Stimulated activated CD8-positive, alpha-beta memory T cell treated with anti-CD3 and anti-CD28 coated beads, Interleukin-4, amount 100 ng/mL, for 4 hours (primary cell): ENCODE data around the gene GPR155.
"Not testable (repeated sequence)": the region's sequence is repeated elsewhere in the genome, so short reads cannot be mapped to it uniquely, and the experiment has no call there.

Source experiments
- DNase-seq, 2 donors: peaks; one replicate each; pipeline ENCODE4 v3.0.0-alpha.2; 2020; ENCODE audit warnings: low read depth in 2 of 2, low spot score in 1 of 2

GPR155 gene

GRCh38 chr2:174491947-174492346 is 5.1 kb upstream of the GPR155 start:
- DNase-seq, result no peak

GRCh38 chr2:174490051-174490450 is 3.2 kb upstream of the GPR155 start:
- no peak for DNase-seq

- not testable (repeated sequence) for DNase-seq
Observed at GRCh38 chr2:174489520-174489919, 2.7 kb upstream of the GPR155 start.

- no peak for DNase-seq
Observed at GRCh38 chr2:174487820-174488162, 962 bp upstream of the GPR155 start.

- DNase-seq, result peak; percentile 91 to 98
Observed at GRCh38 chr2:174487108-174487819, 435 bp upstream of the GPR155 start.

- no peak for DNase-seq
Observed at GRCh38 chr2:174485788-174486562, 854 bp downstream of the GPR155 start.

- DNase-seq, result not testable (repeated sequence)
Observed at GRCh38 chr2:174485045-174485444, 1.8 kb downstream of the GPR155 start.

- no peak for DNase-seq
Observed at GRCh38 chr2:174484573-174484972, 2.3 kb downstream of the GPR155 start.

GRCh38 chr2:174482854-174483253 is 4.0 kb downstream of the GPR155 start:
- no peak for DNase-seq

- no peak for DNase-seq
Observed at GRCh38 chr2:174477759-174478158, 9.1 kb downstream of the GPR155 start.

- DNase-seq, result no peak
Observed at GRCh38 chr2:174473796-174474195, 13.0 kb downstream of the GPR155 start.

GRCh38 chr2:174465327-174465726 is 21.5 kb downstream of the GPR155 start:
- DNase-seq, result no peak

- no peak for DNase-seq
Observed at GRCh38 chr2:174461221-174461620, 25.6 kb downstream of the GPR155 start.

GRCh38 chr2:174454566-174454965 is 32.3 kb downstream of the GPR155 start:
- no peak for DNase-seq

GRCh38 chr2:174450021-174450816 is 36.6 kb downstream of the GPR155 start:
- no peak for DNase-seq

- DNase-seq, result no peak
Observed at GRCh38 chr2:174449033-174449432, 37.8 kb downstream of the GPR155 start.

GRCh38 chr2:174446531-174446930 is 40.3 kb downstream of the GPR155 start:
- no peak for DNase-seq

- no peak for DNase-seq
Observed at GRCh38 chr2:174445248-174445647, 41.6 kb downstream of the GPR155 start.

GRCh38 chr2:174444761-174445160 is 42.1 kb downstream of the GPR155 start:
- no peak for DNase-seq

- no peak for DNase-seq
Observed at GRCh38 chr2:174442546-174443510, 44.0 kb downstream of the GPR155 start.

GRCh38 chr2:174439950-174440349 is 46.9 kb downstream of the GPR155 start:
- DNase-seq, result no peak
